ENCODE results near the gene HDDC2.

HDDC2 gene

GRCh38 chr6:125237764-125238163 is 64.0 kb downstream of the HDDC2 start:
- DNase-seq (ENCODE audit: low spot score) (no peak), FAIRE-seq (no peak)

GRCh38 chr6:125236536-125237327 is 65.0 kb downstream of the HDDC2 start:
- no peak for FAIRE-seq
- no peak for DNase-seq (ENCODE audit: low spot score)

GRCh38 chr6:125233202-125233601 is 68.6 kb downstream of the HDDC2 start:
- no peak for DNase-seq (ENCODE audit: low spot score)

GRCh38 chr6:125232466-125232865 is 69.3 kb downstream of the HDDC2 start:
- no peak for FAIRE-seq
- no peak for DNase-seq (ENCODE audit: low spot score)

More at GRCh38 chr6:125233202-125233601, 68.6 kb downstream of the HDDC2 start:
- FAIRE-seq: no peak

- DNase-seq (ENCODE audit: low spot score): no peak
- FAIRE-seq: no peak
Observed at GRCh38 chr6:125231574-125232343, 70.0 kb downstream of the HDDC2 start.

- FAIRE-seq: no peak
Observed at GRCh38 chr6:125231133-125231532, 70.6 kb downstream of the HDDC2 start.

GRCh38 chr6:125230674-125231073 is 71.1 kb downstream of the HDDC2 start:
- FAIRE-seq: no peak
- DNase-seq (ENCODE audit: low spot score): no peak

More at GRCh38 chr6:125231133-125231532, 70.6 kb downstream of the HDDC2 start:
- no peak for DNase-seq (ENCODE audit: low spot score)

GRCh38 chr6:125228981-125229479 is 72.7 kb downstream of the HDDC2 start:
- no peak for DNase-seq (ENCODE audit: low spot score)
- FAIRE-seq: no peak

GRCh38 chr6:125227244-125227643 is 74.5 kb downstream of the HDDC2 start:
- DNase-seq (ENCODE audit: low spot score) (no peak), FAIRE-seq (no peak)
